ENCODE measurements around the gene S100A3. TPM values are rescaled to one million over a fixed set of nuclear protein-coding genes. Genes with fewer than 3 reads are reported as not detected.
A peak's percentile ranks its signal among the peaks of the same experiment; 100 is the strongest.

Gene S100A3
- total and polyA plus RNA-seq, 2 of the 13 experiments (the other 11 are each of a cell fraction or from before 2014, with no cell fraction given), result 2.5 to 4.5 TPM

DNA sequence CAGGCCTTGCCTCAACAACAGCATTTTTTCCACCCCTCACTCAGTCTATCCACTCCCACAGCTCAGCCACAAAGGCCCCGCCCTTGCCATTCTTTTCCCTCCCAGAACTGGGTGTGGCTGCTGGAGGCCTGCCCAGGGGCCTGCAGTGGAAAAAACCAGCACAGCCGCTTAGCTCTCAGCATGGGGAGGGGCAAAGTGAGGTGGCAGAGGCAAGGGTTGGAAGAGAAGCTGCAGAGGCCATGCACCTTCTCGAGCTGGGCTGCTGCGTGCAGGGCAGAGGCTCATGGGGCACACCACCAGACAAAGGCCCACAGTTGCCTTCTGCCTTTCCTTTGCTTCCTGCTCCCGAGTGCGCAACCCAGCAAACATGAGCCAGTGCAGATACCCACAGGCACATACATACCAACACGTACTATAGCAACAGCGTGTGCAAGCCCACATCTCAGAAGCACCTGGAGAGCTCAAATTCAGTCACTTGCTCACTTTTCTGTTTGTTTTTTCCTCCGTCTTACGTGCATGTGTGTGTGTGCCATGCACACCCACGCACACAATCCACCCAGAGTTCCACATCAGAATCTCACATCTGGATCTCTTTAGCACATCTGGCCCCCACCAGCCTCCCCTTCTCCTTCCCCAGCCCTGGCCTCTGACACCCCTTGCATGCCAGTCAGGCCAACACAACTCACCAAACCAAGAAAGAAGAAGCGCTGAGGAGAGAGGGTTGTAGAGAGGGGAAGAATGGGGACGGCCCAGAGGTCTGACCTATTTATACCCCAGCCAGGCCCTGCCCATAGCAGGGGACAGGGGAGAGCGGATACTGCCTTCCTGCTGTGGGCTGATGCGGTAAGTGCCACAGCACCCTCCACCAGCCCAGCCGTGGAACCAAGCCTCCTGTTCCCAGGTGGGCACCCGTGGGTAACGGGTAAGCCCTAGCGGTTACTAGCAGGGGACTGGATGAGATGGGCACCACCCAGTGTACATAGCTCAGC is 3.7 kb downstream of the S100A3 start, which contains the start of gene S100A4 (continued):
- TF ChIP-seq ZNF430 (CRISPR knock-in tag; IDR thresholded peaks at IDR 0.05) (no peak), NFYB (CRISPR knock-in tag; IDR thresholded peaks at IDR 0.05) (no peak; the same call in 1 of the 2 replicates), HNF4A (CRISPR knock-in tag; IDR thresholded peaks at IDR 0.05) (0 out of 2 replicates have a peak, but pooled peaks have one; percentile 25), SATB2 (CRISPR knock-in tag; IDR thresholded peaks at IDR 0.05) (no peak), MED13 (CRISPR knock-in tag; IDR thresholded peaks at IDR 0.05) (no peak), ZNF782 (CRISPR knock-in tag; IDR thresholded peaks at IDR 0.05; ENCODE audit: borderline replicate concordance) (no peak; the same call in 1 of the 2 replicates), SP2 (CRISPR knock-in tag; IDR thresholded peaks at IDR 0.05) (no peak), SRSF4 (IDR thresholded peaks at IDR 0.05; ENCODE audit: low read depth, low read length, poor library complexity, severe bottlenecking) (no peak), PITX1 (CRISPR knock-in tag; IDR thresholded peaks at IDR 0.05) (no peak), HDAC2 (CRISPR knock-in tag; IDR thresholded peaks at IDR 0.05) (peak; percentile 48; the same call in 1 of the 2 replicates), ZNF629 (CRISPR knock-in tag; conservative IDR thresholded peaks at IDR 0.05) (no peak), ISX (CRISPR knock-in tag; conservative IDR thresholded peaks at IDR 0.05) (no peak), PHF8 (CRISPR knock-in tag; IDR thresholded peaks at IDR 0.05) (peak; percentile 63), MAFK (conservative IDR thresholded peaks at IDR 0.05 in 1 of 2, IDR thresholded peaks at IDR 0.05 in 1 of 2; ENCODE audit: low read length in 2 of 2) (no peak), TBX2 (CRISPR knock-in tag; IDR thresholded peaks at IDR 0.05; ENCODE audit: borderline replicate concordance) (no peak; the same call in none of the 2 replicates), CCDC6 (CRISPR knock-in tag; IDR thresholded peaks at IDR 0.05) (no peak), DPF2 (CRISPR knock-in tag; IDR thresholded peaks at IDR 0.05; ENCODE audit: borderline replicate concordance, low read depth) (no peak), ZNF766 (CRISPR knock-in tag; IDR thresholded peaks at IDR 0.05; ENCODE audit: borderline replicate concordance) (no peak), TARDBP (CRISPR knock-in tag; IDR thresholded peaks at IDR 0.05) (peak; percentile 68; the same call in 1 of the 2 replicates)
- TF ChIP-seq, protein P1, sequence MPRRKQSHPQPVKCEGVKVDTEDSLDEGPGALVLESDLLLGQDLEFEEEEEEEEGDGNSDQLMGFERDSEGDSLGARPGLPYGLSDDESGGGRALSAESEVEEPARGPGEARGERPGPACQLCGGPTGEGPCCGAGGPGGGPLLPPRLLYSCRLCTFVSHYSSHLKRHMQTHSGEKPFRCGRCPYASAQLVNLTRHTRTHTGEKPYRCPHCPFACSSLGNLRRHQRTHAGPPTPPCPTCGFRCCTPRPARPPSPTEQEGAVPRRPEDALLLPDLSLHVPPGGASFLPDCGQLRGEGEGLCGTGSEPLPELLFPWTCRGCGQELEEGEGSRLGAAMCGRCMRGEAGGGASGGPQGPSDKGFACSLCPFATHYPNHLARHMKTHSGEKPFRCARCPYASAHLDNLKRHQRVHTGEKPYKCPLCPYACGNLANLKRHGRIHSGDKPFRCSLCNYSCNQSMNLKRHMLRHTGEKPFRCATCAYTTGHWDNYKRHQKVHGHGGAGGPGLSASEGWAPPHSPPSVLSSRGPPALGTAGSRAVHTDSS (CRISPR knock-in tag; conservative IDR thresholded peaks at IDR 0.05), result no peak
- TF ChIP-seq, protein P2, sequence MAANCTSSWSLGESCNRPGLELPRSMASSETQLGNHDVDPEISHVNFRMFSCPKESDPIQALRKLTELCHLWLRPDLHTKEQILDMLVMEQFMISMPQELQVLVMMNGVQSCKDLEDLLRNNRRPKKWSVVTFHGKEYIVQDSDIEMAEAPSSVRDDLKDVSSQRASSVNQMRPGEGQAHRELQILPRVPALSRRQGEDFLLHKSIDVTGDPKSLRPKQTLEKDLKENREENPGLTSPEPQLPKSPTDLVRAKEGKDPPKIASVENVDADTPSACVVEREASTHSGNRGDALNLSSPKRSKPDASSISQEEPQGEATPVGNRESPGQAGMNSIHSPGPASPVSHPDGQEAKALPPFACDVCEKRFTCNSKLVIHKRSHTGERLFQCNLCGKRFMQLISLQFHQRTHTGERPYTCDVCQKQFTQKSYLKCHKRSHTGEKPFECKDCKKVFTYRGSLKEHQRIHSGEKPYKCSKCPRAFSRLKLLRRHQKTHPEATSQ (CRISPR knock-in tag; IDR thresholded peaks at IDR 0.05; ENCODE audit: borderline replicate concordance), result no peak
- TF ChIP-seq, protein P3, sequence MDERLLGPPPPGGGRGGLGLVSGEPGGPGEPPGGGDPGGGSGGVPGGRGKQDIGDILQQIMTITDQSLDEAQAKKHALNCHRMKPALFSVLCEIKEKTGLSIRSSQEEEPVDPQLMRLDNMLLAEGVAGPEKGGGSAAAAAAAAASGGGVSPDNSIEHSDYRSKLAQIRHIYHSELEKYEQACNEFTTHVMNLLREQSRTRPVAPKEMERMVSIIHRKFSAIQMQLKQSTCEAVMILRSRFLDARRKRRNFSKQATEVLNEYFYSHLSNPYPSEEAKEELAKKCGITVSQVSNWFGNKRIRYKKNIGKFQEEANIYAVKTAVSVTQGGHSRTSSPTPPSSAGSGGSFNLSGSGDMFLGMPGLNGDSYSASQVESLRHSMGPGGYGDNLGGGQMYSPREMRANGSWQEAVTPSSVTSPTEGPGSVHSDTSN (CRISPR knock-in tag; IDR thresholded peaks at IDR 0.05), result no peak
- TF ChIP-seq, protein P4, sequence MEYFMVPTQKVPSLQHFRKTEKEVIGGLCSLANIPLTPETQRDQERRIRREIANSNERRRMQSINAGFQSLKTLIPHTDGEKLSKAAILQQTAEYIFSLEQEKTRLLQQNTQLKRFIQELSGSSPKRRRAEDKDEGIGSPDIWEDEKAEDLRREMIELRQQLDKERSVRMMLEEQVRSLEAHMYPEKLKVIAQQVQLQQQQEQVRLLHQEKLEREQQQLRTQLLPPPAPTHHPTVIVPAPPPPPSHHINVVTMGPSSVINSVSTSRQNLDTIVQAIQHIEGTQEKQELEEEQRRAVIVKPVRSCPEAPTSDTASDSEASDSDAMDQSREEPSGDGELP (IDR thresholded peaks at IDR 0.05; ENCODE audit: borderline replicate concordance, low read depth), result no peak
- TF ChIP-seq, protein P5, sequence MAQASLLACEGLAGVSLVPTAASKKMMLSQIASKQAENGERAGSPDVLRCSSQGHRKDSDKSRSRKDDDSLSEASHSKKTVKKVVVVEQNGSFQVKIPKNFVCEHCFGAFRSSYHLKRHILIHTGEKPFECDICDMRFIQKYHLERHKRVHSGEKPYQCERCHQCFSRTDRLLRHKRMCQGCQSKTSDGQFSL (CRISPR knock-in tag; IDR thresholded peaks at IDR 0.05), result no peak

All from HepG2 (cell line).